Lower leg skin (tissue), 3 donors: ENCODE data around the gene NELFB.

Experiments used
- POLR2A ChIP-seq, 2 donors: fragments of 450-650 bp; IDR thresholded peaks; one replicate each; pipeline ENCODE4 v1.6.1; 2016 to 2017; ENCODE audit warnings: antibody characterized with exemption in 2 of 2, mild to moderate bottlenecking in 1 of 2, moderate library complexity in 1 of 2
- TF ChIP-seq, protein P1 (sequence below), 3 donors: fragments of 450-650 bp; IDR thresholded peaks; one replicate each; pipeline ENCODE4 v1.5.1; 2016; ENCODE audit warnings: antibody characterized with exemption in 3 of 3, mild to moderate bottlenecking in 3 of 3, moderate library complexity in 2 of 3

DNA sequence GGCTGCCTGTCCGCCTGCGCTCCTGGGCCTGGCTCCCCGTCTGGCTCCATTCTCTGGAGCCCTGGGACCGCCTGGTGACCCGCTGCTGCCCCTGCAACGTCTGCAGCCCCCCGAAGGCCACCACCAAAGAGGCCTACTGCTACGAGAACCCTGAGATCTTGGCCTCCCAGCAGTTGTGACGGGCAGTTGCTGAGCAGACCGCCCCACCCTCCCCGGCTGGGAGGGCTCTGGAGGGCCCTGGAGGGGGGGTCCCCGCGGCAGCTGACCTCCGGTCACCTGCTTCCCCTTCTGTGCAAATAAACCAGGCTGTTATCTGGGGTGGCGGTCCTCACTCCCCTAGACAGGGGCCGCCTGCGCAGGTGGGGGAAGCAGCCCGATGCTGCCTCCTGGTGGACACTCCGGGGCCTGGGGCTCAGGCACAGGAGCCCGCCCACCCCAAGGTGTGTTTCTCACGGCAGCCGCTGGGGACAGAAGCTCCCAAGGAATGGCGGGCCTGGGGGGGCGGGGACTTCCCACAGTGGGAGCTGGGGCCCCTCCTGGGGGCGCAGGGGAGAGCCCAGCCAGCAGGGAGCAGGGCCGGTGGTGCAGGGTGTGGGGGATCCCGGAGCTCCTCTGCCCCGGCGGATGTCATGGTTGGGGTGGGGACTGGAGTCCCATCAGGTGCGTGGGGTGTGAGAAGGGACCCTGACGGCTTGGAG lies 18.7 kb upstream of the NELFB start:
- TF ChIP-seq, protein P1, sequence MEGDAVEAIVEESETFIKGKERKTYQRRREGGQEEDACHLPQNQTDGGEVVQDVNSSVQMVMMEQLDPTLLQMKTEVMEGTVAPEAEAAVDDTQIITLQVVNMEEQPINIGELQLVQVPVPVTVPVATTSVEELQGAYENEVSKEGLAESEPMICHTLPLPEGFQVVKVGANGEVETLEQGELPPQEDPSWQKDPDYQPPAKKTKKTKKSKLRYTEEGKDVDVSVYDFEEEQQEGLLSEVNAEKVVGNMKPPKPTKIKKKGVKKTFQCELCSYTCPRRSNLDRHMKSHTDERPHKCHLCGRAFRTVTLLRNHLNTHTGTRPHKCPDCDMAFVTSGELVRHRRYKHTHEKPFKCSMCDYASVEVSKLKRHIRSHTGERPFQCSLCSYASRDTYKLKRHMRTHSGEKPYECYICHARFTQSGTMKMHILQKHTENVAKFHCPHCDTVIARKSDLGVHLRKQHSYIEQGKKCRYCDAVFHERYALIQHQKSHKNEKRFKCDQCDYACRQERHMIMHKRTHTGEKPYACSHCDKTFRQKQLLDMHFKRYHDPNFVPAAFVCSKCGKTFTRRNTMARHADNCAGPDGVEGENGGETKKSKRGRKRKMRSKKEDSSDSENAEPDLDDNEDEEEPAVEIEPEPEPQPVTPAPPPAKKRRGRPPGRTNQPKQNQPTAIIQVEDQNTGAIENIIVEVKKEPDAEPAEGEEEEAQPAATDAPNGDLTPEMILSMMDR (IDR thresholded peaks at IDR 0.05): peak in 1 of 3 donors; percentile 64
- no peak for TF ChIP-seq POLR2A (IDR thresholded peaks at IDR 0.05)
